A673 (cell line): ENCODE measurements around the gene AFAP1. TPM values are rescaled to one million over a fixed set of nuclear protein-coding genes. Genes with fewer than 3 reads are reported as not detected.
"Not testable (repeated sequence)": the region's sequence is repeated elsewhere in the genome, so short reads cannot be mapped to it uniquely, and the experiment has no call there.

Source experiments
- BruUV-seq: library from RNA; stranded (reverse); fragments of 400-500 nt; replicated peaks from 2 replicates; lab custom pipeline; 2021; lab: Mats Ljungman, UMichigan
- CTCF ChIA-PET: fragments of 300-600 bp; sonication (Branson Sonifier 250); formaldehyde crosslinking; loops from one replicate; lab custom pipeline; 2022; ENCODE audit warnings: antibody characterized with exemption; lab: Charles Lee
- POLR2A ChIA-PET: fragments of 300-600 bp; sonication (Branson Sonifier 250); formaldehyde crosslinking; loops from one replicate; lab custom pipeline; 2022; ENCODE audit warnings: antibody characterized with exemption; ENCODE audit not compliant: low non-redundant PET; lab: Charles Lee
- DNase-seq: peaks from one replicate; pipeline ENCODE4 v3.0.0-alpha.2; 2015; ENCODE audit warnings: low spot score
- H3K27ac ChIP-seq: fragments of 200-600 bp; sonication (generic); 2 replicates; pipeline ENCODE4 v1.5.1; 2016; ENCODE audit warnings: mixed run types, low read depth, mild to moderate bottlenecking, mixed read lengths, antibody characterized with exemption, low read length; ENCODE audit not compliant: poor library complexity, severe bottlenecking
- H3K27me3 ChIP-seq: fragments of 200-600 bp; sonication (generic); replicated peaks from 2 replicates; pipeline ENCODE4 v1.6.1; 2017; ENCODE audit warnings: mixed run types, low read depth, mild to moderate bottlenecking, mixed read lengths, antibody characterized with exemption, low read length; ENCODE audit not compliant: insufficient read depth, poor library complexity
- H3K36me3 ChIP-seq: fragments of 200-600 bp; sonication (generic); 2 replicates; pipeline ENCODE4 v1.6.1; 2016; ENCODE audit warnings: mixed run types, mild to moderate bottlenecking, mixed read lengths, antibody characterized with exemption, low read length; ENCODE audit not compliant: insufficient read depth, poor library complexity, severe bottlenecking
- H3K4me1 ChIP-seq: fragments of 200-600 bp; sonication (generic); 2 replicates; pipeline ENCODE4 v1.6.1; 2017; ENCODE audit warnings: mixed run types, mild to moderate bottlenecking, mixed read lengths, antibody characterized with exemption, low read length; ENCODE audit not compliant: insufficient read depth, poor library complexity, severe bottlenecking
- H3K4me3 ChIP-seq: fragments of 200-600 bp; sonication (generic); 2 replicates; pipeline ENCODE4 v1.5.1; 2016; ENCODE audit warnings: low read depth, mixed run types, mild to moderate bottlenecking, mixed read lengths, low read length; ENCODE audit not compliant: poor library complexity, severe bottlenecking
- H3K9me3 ChIP-seq: fragments of 200-600 bp; sonication (generic); 2 replicates; pipeline ENCODE4 v1.6.1; 2016; ENCODE audit warnings: mixed run types, low read depth, mild to moderate bottlenecking, mixed read lengths, antibody characterized with exemption, low read length; ENCODE audit not compliant: poor library complexity, severe bottlenecking
- CTCF ChIP-seq: fragments of 300-800, 200-600 bp; sonication (generic); conservative IDR thresholded peaks from 2 replicates; pipeline ENCODE4 v1.5.1; 2017; ENCODE audit warnings: low read depth, mild to moderate bottlenecking, antibody characterized with exemption, low read length, moderate library complexity, mixed read lengths
- EZH2 ChIP-seq: fragments of 200-600 bp; sonication (generic); IDR thresholded peaks from 2 replicates; pipeline ENCODE4 v1.6.1; 2017; ENCODE audit warnings: borderline replicate concordance, low read depth, mild to moderate bottlenecking, mixed read lengths, antibody characterized with exemption, low read length; ENCODE audit not compliant: poor library complexity, severe bottlenecking
- intact Hi-C: fragments of 100-400 bp; cut with micrococcal nuclease; formaldehyde crosslinking; loops from one replicate; pipeline ENCODE4 v1.10.0; 2022; ENCODE audit not compliant: unreplicated experiment
- total RNA-seq: library from RNA; stranded (reverse); gene quantifications from 2 replicates; pipeline ENCODE4 v1.2.3, GENCODE V29; 2021

Gene AFAP1
- total RNA-seq, 1 experiment from 2014 or later: 42.6 TPM

GRCh38 chr4:7918981-7919380, 20.7 kb downstream of the AFAP1 start:
- no TSS peak for BruUV-seq
- H3K36me3 ChIP-seq: no peaks in the 10 kb centered on the region
- no peaks in the 10 kb centered on the region for H3K27me3 ChIP-seq
- H3K9me3 ChIP-seq: no peaks in the 10 kb centered on the region
- peaks cover 16% of the 10 kb centered on the region for H3K4me1 ChIP-seq
- POLR2A ChIA-PET: no interaction called here
- CTCF ChIA-PET: no interaction called here
- intact Hi-C loops: no loop called here
- H3K27ac ChIP-seq: no peak overlapping the region
- DNase-seq: no peak
- no peak overlapping the region for H3K4me3 ChIP-seq
- TF ChIP-seq EZH2 (no peak), CTCF (no peak)

DNA sequence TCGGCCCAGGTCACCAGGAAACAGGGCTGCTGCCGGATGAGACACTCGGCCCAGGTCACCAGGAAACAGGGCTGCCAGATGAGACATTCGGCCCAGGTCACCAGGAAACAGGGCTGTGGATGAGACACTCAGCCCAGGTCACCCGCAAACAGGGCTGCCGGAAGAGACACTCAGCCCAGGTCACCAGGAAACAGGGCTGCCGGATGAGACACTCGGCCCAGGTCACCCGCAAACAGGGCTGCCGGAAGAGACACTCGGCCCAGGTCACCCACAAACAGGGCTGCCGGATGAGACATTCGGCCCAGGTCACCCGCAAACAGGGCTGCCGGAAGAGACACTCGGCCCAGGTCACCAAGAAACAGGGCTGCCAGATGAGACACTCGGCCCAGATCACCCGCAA, 21.5 kb downstream of the AFAP1 start:
- BruUV-seq, H3K27me3 ChIP-seq, H3K27ac ChIP-seq, POLR2A ChIA-PET, H3K4me3 ChIP-seq, H3K9me3 ChIP-seq, intact Hi-C loops, H3K36me3 ChIP-seq, DNase-seq, CTCF ChIA-PET: not testable (repeated sequence)
- H3K4me1 ChIP-seq: peaks cover 16% of the 10 kb centered on the region

GRCh38 chr4:7917669-7918068, 22.0 kb downstream of the AFAP1 start:
- intact Hi-C loops: no loop called here
- POLR2A ChIA-PET: no interaction called here
- Histone ChIP-seq H3K4me1 (peaks cover 16% of the 10 kb centered on the region), H3K36me3 (no peaks in the 10 kb centered on the region), H3K4me3 (no peak overlapping the region), H3K27me3 (no peaks in the 10 kb centered on the region), H3K27ac (no peak overlapping the region), H3K9me3 (no peaks in the 10 kb centered on the region)
- no TSS peak for BruUV-seq
- DNase-seq: no peak
- CTCF ChIA-PET: no interaction called here
- TF ChIP-seq EZH2: no peak
- no peak for TF ChIP-seq CTCF

DNA sequence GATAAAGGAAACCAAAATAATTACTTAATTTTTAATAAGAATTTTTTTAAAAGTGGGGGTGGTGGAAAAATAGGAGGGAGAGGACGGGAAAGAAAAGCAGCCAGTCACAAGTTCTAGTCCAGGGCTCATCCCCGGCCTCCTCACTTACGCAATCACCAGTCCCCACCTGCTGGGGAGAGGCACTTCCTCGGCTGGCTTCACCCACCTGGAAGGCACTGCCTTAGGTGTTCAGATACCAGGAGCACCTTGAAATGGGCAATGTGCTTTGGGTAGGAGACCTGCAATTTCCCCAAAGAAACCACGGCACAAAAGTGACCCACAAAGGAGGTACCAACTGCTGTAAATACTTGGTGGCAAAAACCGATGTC, 23.8 kb downstream of the AFAP1 start:
- H3K9me3 ChIP-seq: no peaks in the 10 kb centered on the region
- no peak overlapping the region for H3K27ac ChIP-seq
- BruUV-seq: no TSS peak
- TF ChIP-seq CTCF (no peak), EZH2 (no peak)
- intact Hi-C loops: no loop called here
- ChIA-PET CTCF (no interaction called here), POLR2A (no interaction called here)
- H3K36me3 ChIP-seq: no peaks in the 10 kb centered on the region
- no peak overlapping the region for H3K4me3 ChIP-seq
- no peaks in the 10 kb centered on the region for H3K27me3 ChIP-seq
- H3K4me1 ChIP-seq: peaks cover 28% of the 10 kb centered on the region
- no peak for DNase-seq
